HG03039 (cell line): ENCODE results near the gene MAP4K3.
"Not testable (repeated sequence)": the region's sequence is repeated elsewhere in the genome, so short reads cannot be mapped to it uniquely, and the experiment has no call there.

ENCODE experiments used
- ATAC-seq: cut with Tn5 transposase; IDR thresholded peaks from one replicate; pipeline ENCODE4 v1.9.1; 2021; ENCODE audit warnings: mild to moderate bottlenecking, moderate library complexity; ENCODE audit not compliant: unreplicated experiment

Gene MAP4K3

DNA sequence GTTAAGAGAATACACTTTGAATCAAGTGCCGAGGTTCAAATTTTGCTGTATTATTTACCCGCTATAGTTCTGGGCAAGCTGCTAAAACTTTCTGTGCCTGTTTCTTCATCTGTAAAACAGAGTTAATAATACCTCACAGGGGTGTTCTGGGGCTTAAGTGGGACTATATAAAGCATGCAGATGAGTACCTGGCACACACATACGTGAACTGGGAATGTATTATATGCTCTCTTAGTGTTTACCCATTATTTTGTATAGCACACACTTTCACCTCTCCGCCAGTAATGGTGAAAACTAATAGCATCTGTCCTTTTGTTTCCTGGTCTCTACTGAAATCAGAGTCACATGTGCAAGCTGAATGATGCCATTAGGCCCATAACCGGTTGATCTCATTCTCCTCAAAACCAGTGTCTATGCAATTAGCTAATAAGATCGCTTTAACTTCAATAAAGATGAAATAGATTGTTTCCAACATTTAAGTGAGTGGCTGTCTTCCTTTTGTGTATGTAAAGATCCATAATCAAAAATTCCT lies 189.5 kb downstream of the MAP4K3 start:
- no peak for ATAC-seq

- ATAC-seq = peak; percentile 54
These were observed 190.6 kb downstream of the MAP4K3 start for GRCh38 chr2:39246382-39246980.

GRCh38 chr2:39244963-39245625 lies 192.0 kb downstream of the MAP4K3 start:
- ATAC-seq = not testable (repeated sequence)

- not testable (repeated sequence) for ATAC-seq
These were observed 192.7 kb downstream of the MAP4K3 start for GRCh38 chr2:39244241-39244862.

DNA sequence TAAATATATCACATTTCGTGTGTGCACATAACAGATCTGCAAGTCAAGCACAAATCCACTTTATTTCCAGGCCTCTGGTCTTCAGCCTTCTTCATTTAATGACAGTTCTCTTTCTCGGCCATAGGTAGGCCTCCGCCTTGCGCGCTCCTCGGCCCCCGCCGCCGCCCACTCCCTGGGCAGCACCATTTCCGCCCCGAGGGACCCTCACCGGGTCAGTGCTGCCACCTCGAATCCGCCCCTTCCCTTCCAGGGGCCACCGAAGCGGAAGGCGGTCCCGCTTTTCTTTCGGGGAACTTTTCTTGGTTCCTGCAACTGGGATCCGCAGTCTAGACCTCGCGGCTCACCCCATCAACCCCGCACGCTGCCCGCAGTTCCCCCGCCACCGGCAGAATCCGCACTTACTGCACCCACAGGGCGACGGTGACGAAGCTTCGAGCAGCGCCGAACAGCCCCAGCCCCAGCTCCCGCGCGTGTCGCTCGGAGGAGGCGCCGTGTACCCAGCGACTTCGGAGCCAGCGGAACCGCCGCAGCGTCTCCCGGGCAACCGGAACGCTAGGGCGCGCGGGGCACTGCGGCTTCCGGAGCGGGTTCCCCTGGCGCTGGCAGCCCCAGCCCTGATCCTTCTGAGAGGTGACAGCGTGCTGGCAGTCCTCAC lies 193.5 kb downstream of the MAP4K3 start, which contains the start of gene CDKL4:
Gene CDKL4 (minus strand): TSS at position 502 of the 655 bp plus-strand sequence.
- no peak for ATAC-seq

GRCh38 chr2:39241588-39241987 lies 195.5 kb downstream of the MAP4K3 start:
- no peak for ATAC-seq

DNA sequence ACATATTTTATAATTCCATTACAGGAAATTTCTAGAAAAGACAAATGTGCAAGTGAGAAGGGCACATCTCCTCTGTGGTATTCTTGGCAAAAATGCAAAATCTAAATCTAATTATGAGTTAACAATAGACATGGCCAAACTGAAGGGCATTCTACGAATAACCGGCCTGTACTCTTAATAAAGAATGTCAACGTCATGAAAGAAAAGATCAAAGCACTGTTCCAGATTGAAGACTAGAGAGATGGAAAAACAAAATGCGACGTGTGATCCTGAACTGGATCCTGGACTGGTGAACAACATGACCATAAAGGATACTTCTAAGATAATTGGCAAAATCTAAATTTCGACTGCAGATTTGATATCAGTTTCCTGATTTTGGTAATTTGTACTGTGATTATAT lies 196.3 kb downstream of the MAP4K3 start:
- no peak for ATAC-seq

GRCh38 chr2:39234754-39235153 lies 202.3 kb downstream of the MAP4K3 start:
- ATAC-seq = no peak

DNA sequence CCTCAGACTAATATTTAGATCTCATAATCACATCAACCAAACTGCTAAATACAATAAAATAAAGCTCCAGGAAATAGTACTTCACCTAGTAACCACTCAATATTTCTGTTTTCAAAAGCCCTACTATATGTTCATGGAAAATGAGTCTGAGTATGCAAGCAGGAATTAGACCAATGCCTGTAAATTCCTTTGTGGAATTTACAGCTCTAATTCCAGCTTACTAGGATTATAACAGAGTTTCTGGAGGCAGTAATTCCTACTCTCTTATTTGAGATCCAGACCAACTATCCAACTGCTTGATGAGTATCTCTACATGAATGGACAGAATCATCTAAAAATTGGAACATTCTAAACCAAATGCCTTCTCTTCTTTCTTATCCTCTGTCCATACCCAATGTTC lies 204.9 kb downstream of the MAP4K3 start:
- no peak for ATAC-seq

DNA sequence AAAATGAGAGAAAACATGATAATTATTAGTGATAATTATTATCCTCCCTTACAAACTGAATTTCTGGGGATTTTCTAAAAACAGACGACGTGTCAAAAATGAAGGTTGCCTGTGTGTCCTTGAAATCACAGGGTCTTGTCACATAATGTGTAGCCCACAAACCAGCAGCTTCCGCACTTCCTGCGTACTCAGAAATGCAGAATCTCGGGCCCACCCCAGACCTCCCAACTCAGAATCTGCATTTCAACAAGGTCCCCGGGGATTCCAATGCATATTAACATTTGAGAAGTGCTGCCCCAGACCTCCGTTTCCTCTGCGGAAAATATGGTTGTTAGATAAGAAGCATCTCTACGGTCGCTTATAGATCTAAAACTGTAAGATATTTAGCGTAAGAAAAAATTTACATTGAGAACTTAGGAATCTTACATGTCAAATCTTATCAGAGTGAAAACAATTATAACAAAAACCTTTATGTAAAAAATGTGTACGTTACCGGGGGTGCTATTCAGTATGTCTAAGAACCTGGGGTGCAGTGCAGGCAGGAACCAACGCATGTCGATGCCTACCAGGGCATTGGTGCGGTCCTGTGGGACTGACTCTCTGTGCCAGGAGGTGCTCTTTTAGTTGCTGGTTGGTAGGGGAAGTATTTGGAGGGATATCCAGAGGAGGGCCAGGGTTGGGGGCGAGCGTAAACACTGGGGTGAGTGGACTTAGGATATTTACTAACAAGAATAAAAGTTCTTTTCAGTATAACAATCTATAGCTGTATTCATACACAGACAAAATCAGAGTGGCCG lies 208.5 kb downstream of the MAP4K3 start:
- ATAC-seq = no peak

DNA sequence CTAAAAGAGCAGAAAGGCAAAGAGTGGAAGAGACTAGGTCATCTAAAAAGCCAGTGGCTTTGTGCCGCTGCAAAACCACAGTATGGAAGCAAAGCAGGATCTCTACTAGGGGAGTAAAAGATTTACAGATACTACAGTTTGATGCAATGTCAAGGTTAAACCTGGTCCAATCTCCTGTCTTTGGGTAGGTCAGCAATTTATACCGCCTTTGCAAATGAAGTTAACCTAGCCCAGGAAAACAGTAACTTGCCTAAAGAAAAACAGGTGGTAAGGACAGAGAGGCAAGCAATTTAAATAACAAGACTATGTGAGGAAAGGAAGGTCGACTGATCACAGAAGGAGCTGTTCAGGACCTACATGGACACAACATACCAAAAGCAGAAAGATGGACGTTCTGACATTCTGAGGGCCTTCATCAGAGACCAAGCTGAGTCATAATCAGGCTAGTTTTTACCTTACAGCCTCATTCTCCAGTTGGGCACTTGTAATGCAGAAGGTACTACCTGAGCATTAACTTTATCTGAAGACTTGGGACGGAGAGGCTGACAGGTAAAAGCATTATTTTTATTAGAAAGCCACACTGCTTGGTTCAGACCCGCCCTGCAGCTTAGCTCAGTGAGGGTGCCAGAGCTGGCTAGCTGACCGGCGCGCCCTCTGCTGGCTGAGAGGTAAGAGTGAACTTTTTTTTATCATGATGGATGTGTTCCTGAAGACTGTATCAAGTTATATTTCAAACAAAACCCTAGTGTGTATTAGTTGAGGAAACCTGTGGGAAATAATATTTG lies 209.3 kb downstream of the MAP4K3 start:
- peak; percentile 74 for ATAC-seq

DNA sequence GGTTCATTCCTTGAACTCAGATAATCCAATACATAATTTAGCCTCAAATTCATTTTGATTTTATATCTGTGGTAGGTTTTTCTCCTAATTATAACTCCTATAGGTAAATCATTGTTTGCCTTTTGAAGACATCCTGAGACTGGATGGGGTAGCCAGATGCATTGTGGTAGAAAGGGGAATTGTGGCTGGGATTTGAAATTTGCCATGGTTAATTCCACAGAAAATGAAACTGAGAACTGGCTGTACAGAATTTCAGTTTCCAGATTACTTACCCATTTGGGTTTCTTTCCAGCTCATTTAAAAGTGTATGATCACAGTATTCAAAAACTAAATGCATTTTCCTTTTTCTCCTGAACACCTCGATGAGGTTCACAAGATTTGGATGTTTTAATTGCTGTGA lies 211.5 kb downstream of the MAP4K3 start:
- no peak for ATAC-seq

GRCh38 chr2:39223909-39224308 lies 213.2 kb downstream of the MAP4K3 start:
- no peak for ATAC-seq

- ATAC-seq = no peak
These were observed 215.6 kb downstream of the MAP4K3 start for GRCh38 chr2:39221459-39221858.

- no peak for ATAC-seq
These were observed 216.9 kb downstream of the MAP4K3 start for GRCh38 chr2:39220136-39220535.

GRCh38 chr2:39218391-39218790 lies 218.7 kb downstream of the MAP4K3 start:
- ATAC-seq = no peak

DNA sequence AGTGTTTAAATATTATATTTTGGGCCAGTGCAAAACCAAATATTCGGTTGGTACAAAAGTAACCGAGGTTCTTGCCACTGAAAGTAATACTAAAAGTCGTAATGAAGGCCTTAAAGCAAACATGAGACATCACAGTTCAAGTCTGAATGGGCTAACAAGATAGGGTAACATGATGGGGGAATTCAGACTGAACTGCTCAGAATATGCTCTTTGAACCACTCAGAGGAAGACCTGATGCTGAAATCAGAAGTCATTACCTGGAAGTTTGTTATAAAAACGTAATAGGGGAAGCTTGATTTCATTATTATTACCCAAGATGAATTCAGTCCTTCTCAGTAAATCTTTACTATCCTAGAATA lies 219.9 kb downstream of the MAP4K3 start:
- ATAC-seq = no peak

DNA sequence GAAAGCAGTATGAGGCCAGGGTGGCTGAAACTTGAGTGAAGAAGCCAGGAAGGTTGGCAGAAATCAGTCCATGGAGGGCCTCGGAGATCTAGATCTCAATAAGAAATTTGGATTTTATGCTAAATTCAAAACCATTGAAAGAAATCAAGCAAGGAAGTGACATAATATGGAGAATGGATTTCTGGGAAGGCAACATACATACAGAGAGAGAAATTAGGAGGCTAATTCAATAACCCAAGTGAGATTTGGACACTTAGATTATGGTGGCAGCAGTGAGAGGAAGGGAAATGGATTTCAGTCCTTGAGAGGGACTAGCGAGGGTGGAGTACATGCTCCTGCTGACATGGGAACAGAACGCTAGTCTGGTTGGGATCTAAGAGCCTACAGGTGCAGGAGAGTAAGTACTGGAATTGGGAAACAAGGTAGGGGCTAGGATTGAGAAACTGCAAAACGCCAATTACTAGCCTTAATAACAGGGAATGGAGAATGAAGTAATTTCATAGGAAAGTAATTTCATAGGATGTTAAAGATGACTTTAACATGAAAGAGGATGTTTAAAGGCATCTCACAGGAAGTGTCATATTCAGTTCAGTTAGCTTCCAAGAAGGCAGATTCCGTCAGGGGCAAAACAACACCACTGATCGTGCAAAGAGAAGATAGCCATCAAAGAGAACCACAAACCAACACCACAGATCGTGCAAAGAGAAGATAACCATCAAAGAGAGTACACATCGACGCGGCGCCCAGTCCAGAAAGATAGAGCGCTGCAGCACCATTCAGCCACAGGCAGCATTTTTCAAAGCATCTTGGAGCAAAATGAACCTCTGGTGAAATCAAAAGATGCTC lies 220.5 kb downstream of the MAP4K3 start:
- ATAC-seq = no peak

- ATAC-seq = no peak
These were observed 221.5 kb downstream of the MAP4K3 start for GRCh38 chr2:39215545-39215944.
